Activated CD8-positive, alpha-beta memory T cell treated with anti-CD3 and anti-CD28 coated beads, Interleukin-2, amount 50 U/mL, for 24 hours (primary cell): Measurements from ENCODE around the gene CTXND2.
"Not testable (repeated sequence)": the region's sequence is repeated elsewhere in the genome, so short reads cannot be mapped to it uniquely, and the experiment has no call there.

Experiments used
- DNase-seq: peaks from one replicate; pipeline ENCODE4 v3.0.0-alpha.2; 2020; ENCODE audit errors: extremely low read depth

The CTXND2 gene

GRCh38 chr1:150890033-150890416 lies 3.1 kb downstream of the CTXND2 start:
- no peak for DNase-seq

- DNase-seq: no peak
Measured at GRCh38 chr1:150893336-150893913, 6.5 kb downstream of the CTXND2 start.

DNA sequence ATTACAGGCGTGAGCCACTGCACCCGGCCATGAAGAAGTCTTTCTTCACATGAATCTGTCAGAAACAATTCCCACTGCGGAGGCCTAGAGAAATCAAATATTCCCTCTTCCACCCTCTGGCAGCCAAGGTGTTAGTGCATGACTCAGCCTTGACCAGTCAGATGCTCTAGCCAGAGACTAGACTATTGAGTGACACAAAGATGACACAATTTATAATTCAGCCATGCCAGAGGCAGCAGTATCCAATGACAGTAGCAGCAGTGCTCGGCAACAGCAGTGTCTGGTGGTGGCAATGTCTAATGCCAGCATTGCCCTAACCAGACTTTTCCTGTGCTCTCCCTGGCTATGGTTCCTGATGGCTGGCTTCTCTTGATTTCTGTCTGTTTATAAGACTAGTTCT lies 8.7 kb downstream of the CTXND2 start:
- DNase-seq: no peak

DNA sequence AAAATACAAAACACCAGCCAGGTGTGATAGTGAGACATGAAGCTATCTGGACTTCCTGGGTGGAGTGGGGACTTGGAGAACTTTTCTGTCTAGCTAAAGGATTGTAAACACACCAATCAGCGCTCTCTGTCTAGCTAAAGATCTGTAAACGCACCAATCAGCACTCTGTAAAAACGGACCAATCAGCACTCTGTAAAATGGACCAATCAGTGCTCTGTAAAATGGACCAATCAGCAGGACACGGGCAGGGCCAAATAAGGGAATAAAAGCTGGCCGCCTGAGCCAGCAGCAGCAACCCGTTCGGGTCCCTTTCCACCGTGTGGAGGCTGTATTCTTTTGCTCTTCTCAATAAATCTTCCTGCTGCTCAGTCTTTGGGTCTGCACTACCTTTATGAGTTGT lies 12.9 kb downstream of the CTXND2 start:
- DNase-seq: not testable (repeated sequence)

DNA sequence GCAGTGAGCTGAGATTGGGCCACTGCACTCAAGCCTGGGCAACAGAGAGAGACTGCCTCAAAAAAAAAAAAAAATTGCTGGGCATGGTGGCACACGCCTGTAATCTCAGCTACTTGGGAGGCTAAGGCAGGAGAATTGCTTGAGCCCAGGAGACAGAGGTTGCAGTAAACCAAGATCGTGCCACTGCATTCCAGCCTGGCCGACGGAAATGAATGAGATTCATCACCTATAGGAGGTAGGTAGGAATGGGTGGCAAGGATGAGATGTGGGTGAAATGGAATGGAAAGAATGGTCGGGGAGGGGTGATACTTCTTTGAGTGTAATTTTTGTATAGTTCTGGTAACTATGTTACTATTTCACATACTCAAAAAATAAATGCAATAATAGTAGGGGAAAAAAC lies 15.4 kb downstream of the CTXND2 start:
- DNase-seq: no peak

DNA sequence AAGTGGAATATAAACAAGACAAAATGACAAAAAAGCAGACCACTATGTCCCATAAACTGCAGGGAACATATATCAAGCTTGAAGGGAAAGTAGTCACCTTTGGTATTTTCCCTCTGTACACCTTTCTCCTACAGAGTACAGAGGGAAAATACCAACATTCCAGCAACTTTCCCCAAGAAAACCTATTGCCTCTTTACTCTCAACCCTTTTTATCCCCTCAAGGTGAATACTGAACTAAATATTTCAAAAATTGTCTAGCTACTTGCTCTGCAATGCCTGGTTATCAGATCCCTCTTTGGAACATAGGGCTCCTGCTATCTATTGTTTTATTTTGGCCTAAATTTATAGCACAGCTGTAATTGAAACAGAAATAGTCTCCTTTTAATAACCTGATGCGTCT lies 15.8 kb downstream of the CTXND2 start:
- no peak for DNase-seq

- no peak for DNase-seq
Measured at GRCh38 chr1:150905301-150905700, 18.4 kb downstream of the CTXND2 start.

DNA sequence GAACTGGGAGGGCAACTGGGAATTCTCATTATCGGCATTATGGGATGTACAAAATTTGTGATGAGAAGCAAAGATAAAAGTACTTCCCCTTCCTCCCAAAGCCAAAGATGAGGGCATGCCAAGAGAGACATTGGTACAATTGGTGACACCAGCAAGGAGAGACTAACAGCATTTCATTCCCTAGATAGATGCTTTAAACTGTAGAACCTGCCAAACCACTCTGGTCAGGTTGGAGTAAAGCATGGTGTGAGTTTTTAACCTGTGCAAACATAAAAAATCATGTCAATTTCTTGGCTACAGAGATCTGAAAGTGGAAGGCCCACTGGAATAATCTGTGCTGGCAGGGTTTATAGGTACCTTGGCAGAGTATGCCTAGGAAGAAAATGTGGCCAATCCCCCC lies 19.4 kb downstream of the CTXND2 start:
- DNase-seq: no peak

DNA sequence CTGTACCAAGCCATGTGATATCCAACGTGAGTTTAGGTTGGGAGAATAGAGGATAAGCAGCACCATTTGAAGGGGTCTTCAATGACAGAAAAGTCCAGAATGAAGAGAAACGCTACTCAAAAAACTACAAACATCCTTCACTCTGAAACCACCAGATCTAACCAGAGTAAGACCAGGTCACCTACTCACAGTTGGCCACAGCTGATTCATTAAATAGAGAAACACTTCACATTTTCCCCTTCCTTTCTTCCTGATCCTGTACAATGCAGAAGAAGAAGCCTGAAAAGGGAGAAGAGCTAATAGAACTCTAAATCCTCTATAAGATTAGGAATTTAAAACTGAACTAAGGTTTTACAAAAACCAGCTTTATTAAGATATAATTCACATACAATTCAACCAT lies 19.9 kb downstream of the CTXND2 start:
- no peak for DNase-seq

- no peak for DNase-seq
Measured at GRCh38 chr1:150909585-150910180, 22.7 kb downstream of the CTXND2 start.

GRCh38 chr1:150912623-150913022 lies 25.7 kb downstream of the CTXND2 start:
- DNase-seq: no peak

- DNase-seq: no peak
Measured at GRCh38 chr1:150917387-150917786, 30.5 kb downstream of the CTXND2 start.

- peak; percentile 59 for DNase-seq
Measured at GRCh38 chr1:150922519-150922975, 35.6 kb downstream of the CTXND2 start.

DNA sequence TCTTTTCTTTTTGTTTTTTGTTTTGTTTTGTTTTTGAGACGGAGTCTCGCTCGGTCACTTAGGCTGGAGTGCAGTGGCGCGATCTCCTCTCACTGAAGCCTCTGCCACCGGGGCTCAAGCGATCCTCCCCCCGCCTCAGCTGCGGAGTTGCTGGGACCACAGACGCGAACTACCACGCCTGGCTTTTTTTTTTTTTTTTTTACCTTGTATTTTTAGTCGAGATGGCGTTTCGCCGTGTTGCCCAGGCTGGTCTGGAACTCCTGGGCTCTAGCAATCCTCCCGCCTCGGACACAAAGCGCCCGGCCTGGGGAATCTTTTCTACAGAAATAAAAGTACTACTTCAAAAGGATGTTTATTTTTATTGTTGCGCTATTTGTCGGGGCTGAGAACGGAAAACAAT lies 38.1 kb downstream of the CTXND2 start:
- DNase-seq: no peak

DNA sequence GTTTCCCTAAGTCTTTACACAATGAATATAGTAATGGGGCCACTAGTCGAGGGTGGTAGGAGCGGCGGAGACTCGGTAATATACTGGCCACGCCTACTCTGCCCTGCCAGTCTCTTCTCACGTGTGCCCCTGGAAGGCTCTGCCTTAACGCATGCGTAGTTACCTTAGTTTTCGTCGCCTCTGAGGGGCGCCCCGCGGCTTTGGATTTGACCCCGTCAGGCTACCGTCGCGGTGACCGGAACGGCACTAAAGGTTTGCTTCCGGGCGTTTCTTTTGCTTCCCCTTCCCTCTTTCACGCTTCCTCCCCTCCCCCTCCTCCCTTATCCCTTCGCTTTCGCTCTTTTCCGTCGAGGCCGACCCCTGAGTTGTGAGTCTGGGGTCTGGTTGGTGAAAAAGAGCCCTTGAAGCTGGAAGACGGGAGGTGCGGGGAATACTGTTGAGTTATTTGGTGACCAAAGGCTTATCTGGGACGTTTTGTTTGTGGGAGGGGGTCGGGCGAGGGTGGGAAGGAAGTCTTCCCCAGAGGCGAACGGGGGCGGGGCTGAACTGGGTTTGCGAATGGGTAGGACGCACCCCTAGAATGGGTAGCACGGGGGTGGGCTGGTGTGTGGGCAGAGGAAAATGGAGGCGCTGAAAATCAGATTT lies 39.3 kb downstream of the CTXND2 start, which contains the start of gene SETDB1:
SETDB1 (plus strand) TSS at position 267 of the 645 bp plus-strand sequence. CDS start 1,352 bp downstream, outside the sequence.
- peak; percentile 92 for DNase-seq

DNA sequence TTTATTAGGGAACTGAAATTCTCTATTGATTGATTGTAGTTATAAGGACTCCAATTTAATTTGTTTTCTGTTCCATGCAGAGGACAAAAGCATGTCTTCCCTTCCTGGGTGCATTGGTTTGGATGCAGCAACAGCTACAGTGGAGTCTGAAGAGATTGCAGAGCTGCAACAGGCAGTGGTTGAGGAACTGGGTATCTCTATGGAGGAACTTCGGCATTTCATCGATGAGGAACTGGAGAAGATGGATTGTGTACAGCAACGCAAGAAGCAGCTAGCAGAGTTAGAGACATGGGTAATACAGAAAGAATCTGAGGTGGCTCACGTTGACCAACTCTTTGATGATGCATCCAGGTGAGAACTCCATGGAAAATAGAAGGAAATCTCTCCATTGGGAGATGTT lies 40.7 kb downstream of the CTXND2 start:
- no peak for DNase-seq

DNA sequence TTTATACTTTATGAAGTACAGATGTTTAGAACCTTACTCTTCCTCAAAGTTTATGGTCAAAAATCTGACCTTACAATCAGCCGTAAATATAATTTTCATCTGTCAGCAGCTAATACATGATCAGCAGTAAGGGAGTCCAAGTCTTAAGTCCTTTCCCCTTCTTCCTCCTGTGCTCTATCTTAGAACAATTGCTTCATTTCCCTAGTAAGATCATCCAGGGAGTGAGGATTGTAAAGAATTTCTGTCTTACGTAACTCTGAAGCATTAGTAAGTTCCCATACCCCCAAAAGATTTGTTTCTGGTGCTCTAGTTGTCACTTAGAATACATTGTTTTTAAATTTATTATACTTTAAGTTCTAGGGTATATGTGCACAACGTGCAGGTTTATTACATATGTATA lies 41.4 kb downstream of the CTXND2 start:
- DNase-seq: no peak

DNA sequence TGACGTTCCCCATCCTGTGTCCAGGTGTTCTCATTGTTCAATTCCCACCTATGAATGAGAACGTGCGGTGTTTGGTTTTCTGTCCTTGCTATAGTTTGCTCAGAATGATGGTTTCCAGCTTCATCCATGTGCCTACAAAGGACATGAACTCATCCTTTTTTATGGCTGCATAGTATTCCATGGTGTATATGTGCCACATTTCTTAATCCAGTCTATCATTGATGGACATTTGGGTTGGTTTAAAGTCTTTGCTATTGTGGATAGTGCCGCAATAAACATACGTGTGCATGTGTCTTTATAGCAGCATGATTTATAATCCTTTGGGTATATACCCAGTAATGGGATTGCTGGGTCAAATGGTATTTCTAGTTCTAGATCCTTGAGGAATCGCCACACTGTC lies 41.8 kb downstream of the CTXND2 start:
- DNase-seq: not testable (repeated sequence)

- DNase-seq: no peak
Measured at GRCh38 chr1:150931773-150932172, 44.8 kb downstream of the CTXND2 start.

DNA sequence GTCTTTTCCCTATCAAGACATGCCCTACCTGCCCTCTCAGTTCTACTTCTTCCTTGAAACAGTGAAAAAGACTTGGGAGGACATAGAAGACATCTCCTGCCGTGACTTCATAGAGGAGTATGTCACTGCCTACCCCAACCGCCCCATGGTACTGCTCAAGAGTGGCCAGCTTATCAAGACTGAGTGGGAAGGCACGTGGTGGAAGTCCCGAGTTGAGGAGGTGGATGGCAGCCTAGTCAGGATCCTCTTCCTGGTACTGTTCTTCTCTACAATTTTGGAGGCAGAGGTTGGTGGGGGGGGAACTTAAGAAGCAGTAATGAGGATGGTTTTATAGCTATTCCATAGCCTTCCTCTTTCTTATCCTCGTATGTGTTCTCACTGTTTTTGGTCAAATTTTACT lies 57.9 kb downstream of the CTXND2 start:
- no peak for DNase-seq

DNA sequence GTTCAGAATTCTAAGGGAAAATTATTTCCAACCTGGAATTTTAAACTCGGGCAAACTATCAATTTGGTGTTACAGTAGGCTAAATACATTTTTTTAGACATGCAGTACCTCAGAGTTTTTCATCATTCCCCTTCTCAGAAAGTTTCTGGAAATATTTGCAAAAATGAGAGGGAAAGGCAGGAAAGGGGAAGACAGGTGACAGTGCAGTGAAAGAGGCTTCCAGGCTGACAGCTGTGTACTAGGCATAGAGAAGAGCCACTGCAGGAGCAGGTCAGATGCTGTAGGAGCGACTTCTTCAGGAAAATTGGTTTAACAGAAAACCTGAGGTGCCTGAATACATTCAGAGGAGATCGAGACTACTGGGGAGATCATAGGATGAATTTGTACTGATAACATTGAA lies 67.8 kb downstream of the CTXND2 start:
- no peak for DNase-seq

DNA sequence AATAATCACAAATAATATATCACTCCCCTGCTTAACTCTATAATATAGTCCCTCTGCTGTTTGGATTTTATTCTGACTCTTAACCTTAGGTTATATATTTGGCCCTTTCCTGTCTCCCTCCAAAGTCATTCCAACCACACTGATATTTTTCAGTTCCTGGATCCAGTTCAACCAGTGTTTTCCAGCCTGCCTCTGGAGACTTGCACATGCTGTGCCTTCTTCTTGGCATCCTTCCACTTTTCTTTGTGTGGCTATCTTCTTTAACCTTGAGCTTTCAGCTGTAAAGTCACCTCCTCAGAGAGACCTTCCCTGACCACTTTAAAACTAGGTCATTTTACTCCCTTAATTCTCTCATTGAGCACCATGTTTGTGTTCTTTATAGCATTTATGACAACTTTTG lies 68.3 kb downstream of the CTXND2 start:
- DNase-seq: no peak

GRCh38 chr1:150957666-150958065 lies 70.7 kb downstream of the CTXND2 start:
- DNase-seq: no peak
